ENCODE data around the gene INAFM2.

INAFM2 gene

DNA sequence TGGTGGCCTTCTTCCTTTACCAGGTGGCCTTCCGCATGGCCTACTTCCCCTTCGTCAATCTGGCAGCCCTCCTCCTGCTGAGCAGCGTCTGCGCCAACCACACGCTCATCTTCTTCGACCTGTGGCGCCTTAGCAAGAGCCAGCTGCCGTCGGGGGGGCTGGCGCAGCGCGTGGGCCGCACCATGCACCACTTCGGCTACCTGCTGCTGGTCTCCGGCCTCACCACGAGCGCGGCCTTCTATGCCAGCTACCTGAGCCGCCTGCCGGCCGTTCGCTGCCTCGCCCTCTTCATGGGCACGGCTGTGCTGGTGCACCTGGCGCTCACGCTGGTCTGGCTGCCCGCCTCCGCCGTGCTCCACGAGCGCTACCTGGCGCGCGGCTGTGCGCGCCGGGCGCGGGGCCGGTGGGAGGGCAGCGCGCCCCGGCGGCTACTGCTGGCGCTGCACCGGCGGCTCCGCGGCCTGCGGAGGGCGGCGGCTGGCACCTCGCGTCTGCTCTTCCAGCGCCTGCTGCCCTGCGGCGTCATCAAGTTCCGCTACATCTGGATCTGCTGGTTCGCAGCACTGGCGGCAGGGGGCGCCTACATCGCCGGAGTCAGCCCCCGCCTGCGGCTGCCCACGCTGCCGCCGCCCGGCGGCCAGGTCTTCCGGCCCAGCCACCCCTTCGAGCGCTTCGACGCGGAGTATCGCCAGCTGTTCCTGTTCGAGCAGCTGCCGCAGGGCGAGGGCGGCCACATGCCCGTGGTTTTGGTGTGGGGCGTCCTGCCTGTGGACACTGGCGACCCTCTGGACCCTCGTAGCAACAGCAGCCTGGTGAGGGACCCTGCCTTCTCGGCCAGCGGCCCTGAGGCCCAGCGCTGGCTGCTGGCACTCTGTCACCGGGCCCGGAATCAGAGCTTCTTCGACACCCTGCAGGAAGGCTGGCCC is 44.5 kb downstream of the INAFM2 start:
- Histone ChIP-seq H3K36me3 (ENCODE audit: control insufficient read depth in 5 of 5, insufficient read depth in 5 of 5, low read length in 5 of 5) (no peaks in the 10 kb centered on the region), H3K9me3 (ENCODE audit: control insufficient read depth in 5 of 5, low read length in 5 of 5) (no peaks in the 10 kb centered on the region), H3K27ac (ENCODE audit: low read depth, low read length) (no peak overlapping the region), H3K27me3 (ENCODE audit: control insufficient read depth in 5 of 5, insufficient read depth in 4 of 5, low read length in 5 of 5) (no peaks in the 10 kb centered on the region), H3K4me1 (ENCODE audit: control insufficient read depth in 5 of 5, insufficient read depth in 5 of 5, low read length in 5 of 5) (peaks cover 1 to 25% (median 19%) of the 10 kb centered on the region in 5 donors), H3K9ac (ENCODE audit: low read length in 5 of 5) (peak overlapping the region in 1 of 5 donors; percentile 51), H3K4me3 (ENCODE audit: low read depth in 1 of 5, low read length in 5 of 5) (peak overlapping the region in 4 of 5 donors; percentile 36 to 53 (median 50))

- Histone ChIP-seq H3K4me3 (ENCODE audit: low read depth in 1 of 5, low read length in 5 of 5) (no peak overlapping the region), H3K9me3 (ENCODE audit: control insufficient read depth in 5 of 5, low read length in 5 of 5) (no peaks in the 10 kb centered on the region), H3K4me1 (ENCODE audit: control insufficient read depth in 5 of 5, insufficient read depth in 5 of 5, low read length in 5 of 5) (peaks cover 1 to 29% (median 19%) of the 10 kb centered on the region in 5 donors), H3K27me3 (ENCODE audit: control insufficient read depth in 5 of 5, insufficient read depth in 4 of 5, low read length in 5 of 5) (no peaks in the 10 kb centered on the region), H3K9ac (ENCODE audit: low read length in 5 of 5) (no peak overlapping the region), H3K36me3 (ENCODE audit: control insufficient read depth in 5 of 5, insufficient read depth in 5 of 5, low read length in 5 of 5) (no peaks in the 10 kb centered on the region), H3K27ac (ENCODE audit: low read depth, low read length) (no peak overlapping the region)
These were observed 45.4 kb downstream of the INAFM2 start for GRCh38 chr15:40368719-40369473.

GRCh38 chr15:40369474-40369869 is 46.0 kb downstream of the INAFM2 start:
- Histone ChIP-seq H3K4me3 (ENCODE audit: low read depth in 1 of 5, low read length in 5 of 5) (no peak overlapping the region), H3K9me3 (ENCODE audit: control insufficient read depth in 5 of 5, low read length in 5 of 5) (no peaks in the 10 kb centered on the region), H3K9ac (ENCODE audit: low read length in 5 of 5) (no peak overlapping the region), H3K4me1 (ENCODE audit: control insufficient read depth in 5 of 5, insufficient read depth in 5 of 5, low read length in 5 of 5) (peaks cover 1 to 29% (median 19%) of the 10 kb centered on the region in 5 donors), H3K27me3 (ENCODE audit: control insufficient read depth in 5 of 5, insufficient read depth in 4 of 5, low read length in 5 of 5) (no peaks in the 10 kb centered on the region), H3K36me3 (ENCODE audit: control insufficient read depth in 5 of 5, insufficient read depth in 5 of 5, low read length in 5 of 5) (no peaks in the 10 kb centered on the region), H3K27ac (ENCODE audit: low read depth, low read length) (no peak overlapping the region)

DNA sequence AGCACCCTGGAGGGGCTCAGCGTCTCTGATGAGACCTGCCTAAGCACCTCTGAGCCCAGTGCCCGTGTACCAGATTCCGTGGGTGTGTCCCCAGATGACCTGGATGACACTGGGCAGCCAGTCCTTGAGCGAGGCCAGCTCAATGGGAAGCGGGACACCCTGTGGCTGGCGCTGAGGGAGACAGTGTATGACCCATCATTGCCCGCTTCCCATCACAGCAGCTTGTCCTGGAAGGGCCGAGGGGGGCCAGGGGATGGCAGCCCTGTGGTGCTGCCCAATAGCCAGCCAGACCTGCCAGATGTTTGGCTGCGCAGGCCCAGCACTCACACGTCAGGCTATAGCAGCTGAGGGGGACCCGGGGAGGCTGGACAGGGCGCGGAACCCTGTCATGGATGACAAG is 46.5 kb downstream of the INAFM2 start:
- Histone ChIP-seq H3K36me3 (ENCODE audit: control insufficient read depth in 5 of 5, insufficient read depth in 5 of 5, low read length in 5 of 5) (no peaks in the 10 kb centered on the region), H3K27me3 (ENCODE audit: control insufficient read depth in 5 of 5, insufficient read depth in 4 of 5, low read length in 5 of 5) (no peaks in the 10 kb centered on the region), H3K27ac (ENCODE audit: low read depth, low read length) (no peak overlapping the region), H3K9me3 (ENCODE audit: control insufficient read depth in 5 of 5, low read length in 5 of 5) (no peaks in the 10 kb centered on the region), H3K4me3 (ENCODE audit: low read depth in 1 of 5, low read length in 5 of 5) (no peak overlapping the region), H3K9ac (ENCODE audit: low read length in 5 of 5) (no peak overlapping the region), H3K4me1 (ENCODE audit: control insufficient read depth in 5 of 5, insufficient read depth in 5 of 5, low read length in 5 of 5) (peaks cover 1 to 29% (median 19%) of the 10 kb centered on the region in 5 donors)

DNA sequence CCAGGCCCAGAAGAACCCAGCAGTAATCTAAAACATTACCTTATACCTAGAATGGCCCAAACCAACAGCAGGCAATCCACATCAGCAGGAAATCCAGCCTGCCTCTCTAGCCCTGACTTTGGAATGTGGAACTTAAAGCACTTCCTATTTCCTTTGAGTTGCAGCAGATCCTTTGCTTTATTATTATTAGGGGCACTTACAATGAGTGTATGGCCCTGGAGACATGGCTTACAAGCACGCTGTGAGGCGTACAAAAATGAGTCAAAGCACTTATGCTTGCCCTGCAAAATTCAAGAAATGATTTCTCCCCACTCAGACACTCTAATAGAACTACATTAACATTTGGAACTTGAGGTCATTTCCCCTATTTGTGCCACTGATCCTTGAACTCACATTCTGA is 49.5 kb downstream of the INAFM2 start:
- H3K9ac ChIP-seq (ENCODE audit: low read length in 5 of 5), result no peak overlapping the region
- H3K27ac ChIP-seq (ENCODE audit: low read depth, low read length), result no peak overlapping the region
- no peak overlapping the region for H3K4me3 ChIP-seq (ENCODE audit: low read depth in 1 of 5, low read length in 5 of 5)
- peaks cover 1 to 14% (median 5%) of the 10 kb centered on the region in 5 donors for H3K4me1 ChIP-seq (ENCODE audit: control insufficient read depth in 5 of 5, insufficient read depth in 5 of 5, low read length in 5 of 5)
- H3K36me3 ChIP-seq (ENCODE audit: control insufficient read depth in 5 of 5, insufficient read depth in 5 of 5, low read length in 5 of 5), result no peaks in the 10 kb centered on the region
- H3K9me3 ChIP-seq (ENCODE audit: control insufficient read depth in 5 of 5, low read length in 5 of 5), result no peaks in the 10 kb centered on the region
- no peaks in the 10 kb centered on the region for H3K27me3 ChIP-seq (ENCODE audit: control insufficient read depth in 5 of 5, insufficient read depth in 4 of 5, low read length in 5 of 5)

Data from subcutaneous abdominal adipose tissue (tissue), 5 donors.